A673 (cell line): ENCODE results near the gene OBP2A. TPM values are rescaled to one million over a fixed set of nuclear protein-coding genes. Genes with fewer than 3 reads are reported as not detected.
A peak's percentile ranks its signal among the peaks of the same experiment; 100 is the strongest.

Experiments
- BruUV-seq: library from RNA; stranded (reverse); fragments of 400-500 nt; replicated peaks from 2 replicates; lab custom pipeline; 2021; lab: Mats Ljungman, UMichigan
- CTCF ChIA-PET: fragments of 300-600 bp; sonication (Branson Sonifier 250); formaldehyde crosslinking; loops from one replicate; lab custom pipeline; 2022; ENCODE audit warnings: antibody characterized with exemption; lab: Charles Lee
- POLR2A ChIA-PET: fragments of 300-600 bp; sonication (Branson Sonifier 250); formaldehyde crosslinking; loops from one replicate; lab custom pipeline; 2022; ENCODE audit warnings: antibody characterized with exemption; ENCODE audit not compliant: low non-redundant PET; lab: Charles Lee
- DNase-seq: peaks from one replicate; pipeline ENCODE4 v3.0.0-alpha.2; 2015; ENCODE audit warnings: low spot score
- H3K27ac ChIP-seq: fragments of 200-600 bp; sonication (generic); 2 replicates; pipeline ENCODE4 v1.5.1; 2016; ENCODE audit warnings: mixed run types, low read depth, mild to moderate bottlenecking, mixed read lengths, antibody characterized with exemption, low read length; ENCODE audit not compliant: poor library complexity, severe bottlenecking
- H3K27me3 ChIP-seq: fragments of 200-600 bp; sonication (generic); replicated peaks from 2 replicates; pipeline ENCODE4 v1.6.1; 2017; ENCODE audit warnings: mixed run types, low read depth, mild to moderate bottlenecking, mixed read lengths, antibody characterized with exemption, low read length; ENCODE audit not compliant: insufficient read depth, poor library complexity
- H3K36me3 ChIP-seq: fragments of 200-600 bp; sonication (generic); 2 replicates; pipeline ENCODE4 v1.6.1; 2016; ENCODE audit warnings: mixed run types, mild to moderate bottlenecking, mixed read lengths, antibody characterized with exemption, low read length; ENCODE audit not compliant: insufficient read depth, poor library complexity, severe bottlenecking
- H3K4me1 ChIP-seq: fragments of 200-600 bp; sonication (generic); 2 replicates; pipeline ENCODE4 v1.6.1; 2017; ENCODE audit warnings: mixed run types, mild to moderate bottlenecking, mixed read lengths, antibody characterized with exemption, low read length; ENCODE audit not compliant: insufficient read depth, poor library complexity, severe bottlenecking
- H3K4me3 ChIP-seq: fragments of 200-600 bp; sonication (generic); 2 replicates; pipeline ENCODE4 v1.5.1; 2016; ENCODE audit warnings: low read depth, mixed run types, mild to moderate bottlenecking, mixed read lengths, low read length; ENCODE audit not compliant: poor library complexity, severe bottlenecking
- H3K9me3 ChIP-seq: fragments of 200-600 bp; sonication (generic); 2 replicates; pipeline ENCODE4 v1.6.1; 2016; ENCODE audit warnings: mixed run types, low read depth, mild to moderate bottlenecking, mixed read lengths, antibody characterized with exemption, low read length; ENCODE audit not compliant: poor library complexity, severe bottlenecking
- EZH2 ChIP-seq: fragments of 200-600 bp; sonication (generic); IDR thresholded peaks from 2 replicates; pipeline ENCODE4 v1.6.1; 2017; ENCODE audit warnings: borderline replicate concordance, low read depth, mild to moderate bottlenecking, mixed read lengths, antibody characterized with exemption, low read length; ENCODE audit not compliant: poor library complexity, severe bottlenecking
- intact Hi-C: fragments of 100-400 bp; cut with micrococcal nuclease; formaldehyde crosslinking; loops from one replicate; pipeline ENCODE4 v1.10.0; 2022; ENCODE audit not compliant: unreplicated experiment
- total RNA-seq: library from RNA; stranded (reverse); gene quantifications from 2 replicates; pipeline ENCODE4 v1.2.3, GENCODE V29; 2021
- TF ChIP-seq, protein P1 (sequence below): fragments of 300-800, 200-600 bp; sonication (generic); conservative IDR thresholded peaks from 2 replicates; pipeline ENCODE4 v1.5.1; 2017; ENCODE audit warnings: low read depth, mild to moderate bottlenecking, antibody characterized with exemption, low read length, moderate library complexity, mixed read lengths

OBP2A gene
- total RNA-seq, 1 experiment from 2014 or later = not detected

DNA sequence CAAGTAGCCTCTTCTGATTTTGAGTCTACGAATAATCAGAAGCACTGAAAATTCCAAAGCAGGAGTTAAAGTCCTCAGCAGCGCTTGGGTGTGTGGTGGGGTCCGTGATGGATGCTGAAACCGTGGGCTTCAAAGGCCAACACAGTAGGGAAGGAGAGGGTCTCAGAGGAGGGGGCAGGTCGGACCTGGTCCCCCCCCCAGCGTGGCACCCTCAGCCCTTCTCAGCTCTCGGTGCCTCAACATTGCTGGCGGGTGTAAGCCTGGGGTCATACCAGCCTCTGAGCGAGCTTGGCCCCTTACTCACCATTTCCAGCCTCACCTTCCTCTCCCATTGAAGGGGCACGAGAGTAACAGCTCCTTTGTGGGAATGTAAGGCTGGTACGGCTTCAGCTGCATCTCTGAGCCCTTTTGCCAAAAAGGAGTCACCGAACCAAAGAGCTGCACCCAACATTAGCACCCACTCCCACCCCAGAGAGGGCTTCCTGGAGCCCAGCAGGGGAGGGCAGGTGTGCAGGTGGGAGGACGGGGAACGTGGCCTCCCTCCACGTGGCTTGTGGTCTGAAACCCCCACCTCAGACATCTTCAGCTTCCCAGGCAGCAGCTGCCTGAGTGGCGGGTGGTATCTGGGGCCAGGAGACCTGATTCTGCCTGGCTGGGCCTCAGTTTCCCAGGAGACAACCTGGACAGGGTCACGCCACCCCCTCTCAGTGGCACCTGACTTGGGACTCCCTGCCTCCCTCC lies 31.4 kb upstream of the OBP2A start:
- no peak for TF ChIP-seq EZH2
- TF ChIP-seq, protein P1, sequence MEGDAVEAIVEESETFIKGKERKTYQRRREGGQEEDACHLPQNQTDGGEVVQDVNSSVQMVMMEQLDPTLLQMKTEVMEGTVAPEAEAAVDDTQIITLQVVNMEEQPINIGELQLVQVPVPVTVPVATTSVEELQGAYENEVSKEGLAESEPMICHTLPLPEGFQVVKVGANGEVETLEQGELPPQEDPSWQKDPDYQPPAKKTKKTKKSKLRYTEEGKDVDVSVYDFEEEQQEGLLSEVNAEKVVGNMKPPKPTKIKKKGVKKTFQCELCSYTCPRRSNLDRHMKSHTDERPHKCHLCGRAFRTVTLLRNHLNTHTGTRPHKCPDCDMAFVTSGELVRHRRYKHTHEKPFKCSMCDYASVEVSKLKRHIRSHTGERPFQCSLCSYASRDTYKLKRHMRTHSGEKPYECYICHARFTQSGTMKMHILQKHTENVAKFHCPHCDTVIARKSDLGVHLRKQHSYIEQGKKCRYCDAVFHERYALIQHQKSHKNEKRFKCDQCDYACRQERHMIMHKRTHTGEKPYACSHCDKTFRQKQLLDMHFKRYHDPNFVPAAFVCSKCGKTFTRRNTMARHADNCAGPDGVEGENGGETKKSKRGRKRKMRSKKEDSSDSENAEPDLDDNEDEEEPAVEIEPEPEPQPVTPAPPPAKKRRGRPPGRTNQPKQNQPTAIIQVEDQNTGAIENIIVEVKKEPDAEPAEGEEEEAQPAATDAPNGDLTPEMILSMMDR = no peak
- no peak for DNase-seq
- intact Hi-C loops = no loop called here
- no peak overlapping the region for H3K4me3 ChIP-seq
- ChIA-PET CTCF (no interaction called here), POLR2A (no interaction called here)
- BruUV-seq = no TSS peak
- no peaks in the 10 kb centered on the region for H3K9me3 ChIP-seq
- H3K4me1 ChIP-seq = no peaks in the 10 kb centered on the region
- H3K27me3 ChIP-seq = no peaks in the 10 kb centered on the region
- no peaks in the 10 kb centered on the region for H3K36me3 ChIP-seq
- H3K27ac ChIP-seq = no peak overlapping the region

DNA sequence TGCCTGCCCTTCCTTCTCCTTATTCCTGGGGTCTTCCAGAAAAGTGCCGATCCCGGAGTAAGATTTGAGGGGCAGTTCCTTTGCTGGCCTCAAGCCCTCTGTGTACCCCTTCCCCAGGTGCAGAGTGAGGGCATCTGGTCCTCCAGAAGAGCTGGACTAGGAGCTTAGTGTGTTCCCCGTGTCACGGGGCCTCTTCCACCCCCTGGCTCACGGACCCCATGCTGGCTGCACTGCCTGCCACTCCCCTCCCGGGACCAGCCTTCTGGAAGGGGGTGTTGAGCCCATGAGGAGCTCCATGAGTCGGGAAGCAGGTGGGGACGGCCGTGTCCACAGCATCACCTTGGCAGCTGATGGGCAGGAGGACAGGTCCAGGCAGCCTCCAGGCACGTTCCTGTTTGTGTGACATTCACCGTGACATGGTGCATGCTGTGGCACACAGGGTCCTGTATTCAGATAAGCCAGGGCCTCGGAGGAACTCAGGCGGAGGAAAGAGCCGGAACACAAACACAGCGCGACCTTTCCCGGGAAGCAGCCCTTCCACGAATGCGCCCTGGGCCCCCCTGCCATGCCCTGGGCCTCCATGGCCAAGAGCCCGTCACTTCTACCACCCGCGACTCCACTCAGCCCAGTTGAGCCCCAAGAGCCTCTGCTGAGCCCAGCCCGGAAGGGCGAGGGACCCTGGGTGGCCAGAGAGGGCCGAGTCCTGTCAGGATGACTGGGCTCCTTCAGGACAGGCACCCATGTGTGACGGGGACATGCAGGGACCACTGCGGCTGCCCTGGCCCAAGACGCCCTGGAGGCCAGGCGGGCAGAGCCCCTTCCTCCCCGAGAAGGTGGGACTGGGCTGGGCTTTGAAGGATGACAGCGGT lies 30.6 kb upstream of the OBP2A start:
- TF ChIP-seq EZH2 = no peak
- TF ChIP-seq, protein P1 = no peak
- no peaks in the 10 kb centered on the region for H3K4me1 ChIP-seq
- no peaks in the 10 kb centered on the region for H3K9me3 ChIP-seq
- no TSS peak for BruUV-seq
- H3K27me3 ChIP-seq = no peaks in the 10 kb centered on the region
- H3K4me3 ChIP-seq = no peak overlapping the region
- no peak for DNase-seq
- ChIA-PET CTCF (no interaction called here), POLR2A (no interaction called here)
- H3K36me3 ChIP-seq = no peaks in the 10 kb centered on the region
- no peak overlapping the region for H3K27ac ChIP-seq
- intact Hi-C loops = no loop called here

DNA sequence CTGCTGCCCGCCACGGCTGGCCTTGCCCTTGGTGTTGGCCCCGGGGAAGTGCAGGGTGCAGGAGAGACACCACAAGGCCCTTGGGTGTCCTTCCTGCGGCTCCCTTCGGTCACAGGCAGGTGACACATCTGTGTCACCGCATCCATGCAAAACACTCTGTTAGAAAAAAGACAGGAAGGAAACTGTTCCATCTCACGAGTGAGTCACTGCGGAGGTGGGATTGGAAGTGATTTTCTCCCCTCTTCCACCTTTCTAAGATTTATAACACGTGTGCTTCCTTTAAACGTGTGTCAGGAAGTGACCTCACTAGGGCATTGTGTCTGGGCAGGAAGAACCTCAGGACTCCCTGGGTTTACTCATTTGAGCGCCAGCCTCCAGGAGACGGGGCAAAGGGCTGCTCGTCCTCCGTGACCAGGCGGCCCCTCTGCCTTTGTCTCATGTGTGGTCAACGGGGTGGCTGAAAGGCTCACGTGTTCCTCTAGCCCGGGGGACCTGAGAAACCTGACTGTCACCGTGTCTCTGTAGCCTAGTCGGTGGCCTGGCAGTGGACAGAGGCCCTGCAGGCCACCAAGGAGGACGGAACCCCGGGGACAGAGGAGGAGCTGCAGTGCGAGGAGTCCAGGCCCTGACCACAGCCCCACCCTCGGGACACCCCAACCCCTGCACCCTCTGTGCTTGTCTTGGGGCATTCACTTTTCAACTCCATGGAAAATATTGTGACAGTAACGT lies 29.6 kb upstream of the OBP2A start:
- TF ChIP-seq, protein P1 = no peak
- intact Hi-C loops = no loop called here
- BruUV-seq = no TSS peak
- H3K27me3 ChIP-seq = no peaks in the 10 kb centered on the region
- no peak overlapping the region for H3K27ac ChIP-seq
- no peak overlapping the region for H3K4me3 ChIP-seq
- ChIA-PET CTCF (no interaction called here), POLR2A (no interaction called here)
- no peaks in the 10 kb centered on the region for H3K9me3 ChIP-seq
- no peaks in the 10 kb centered on the region for H3K36me3 ChIP-seq
- no peaks in the 10 kb centered on the region for H3K4me1 ChIP-seq
- DNase-seq = peak; percentile 25
